OCI-LY1 (cell line): ENCODE measurements around the gene PRRG4.

Experiments used
- H2AFZ ChIP-seq: fragments of 200-600 bp; sonication (generic), shearing (Covaris generic); 2 replicates; pipeline ENCODE4 v1.6.0; 2014; ENCODE audit warnings: antibody characterized with exemption, mild to moderate bottlenecking, low read length
- H3F3A ChIP-seq: fragments of 200-600 bp; sonication (generic), shearing (Covaris generic); 2 replicates; pipeline ENCODE4 v1.6.0; 2014; ENCODE audit warnings: mild to moderate bottlenecking, antibody characterized with exemption, low read length, moderate library complexity; ENCODE audit not compliant: insufficient read depth
- H3K27ac ChIP-seq: fragments of 200-600 bp; sonication (generic); 2 replicates; pipeline ENCODE4 v1.5.1; 2014; ENCODE audit warnings: low read length, mixed run types, mild to moderate bottlenecking, low read depth; ENCODE audit not compliant: poor library complexity, severe bottlenecking
- H3K27me3 ChIP-seq: fragments of 200-600 bp; sonication (generic); 2 replicates; pipeline ENCODE4 v1.6.0; 2014; ENCODE audit warnings: antibody characterized with exemption, mild to moderate bottlenecking, low read length, moderate library complexity; ENCODE audit not compliant: insufficient read depth
- H3K36me3 ChIP-seq: fragments of 200-600 bp; sonication (generic); 2 replicates; pipeline ENCODE4 v1.6.1; 2014; ENCODE audit warnings: mild to moderate bottlenecking, antibody characterized with exemption, low read length, moderate library complexity, mixed read lengths; ENCODE audit not compliant: insufficient read depth
- H3K4me1 ChIP-seq: fragments of 200-600 bp; sonication (generic); 2 replicates; pipeline ENCODE4 v1.5.1; 2014; ENCODE audit warnings: mild to moderate bottlenecking, low read length, moderate library complexity; ENCODE audit not compliant: insufficient read depth, severe bottlenecking
- H3K4me2 ChIP-seq: fragments of 200-600 bp; sonication (generic), shearing (Covaris generic); 2 replicates; pipeline ENCODE4 v1.6.1; 2014; ENCODE audit warnings: low read length
- H3K4me3 ChIP-seq: fragments of 200-600 bp; sonication (generic); 2 replicates; pipeline ENCODE4 v1.5.1; 2014; ENCODE audit warnings: low read length, low read depth, mild to moderate bottlenecking, mixed read lengths; ENCODE audit not compliant: poor library complexity, severe bottlenecking
- H3K79me2 ChIP-seq: fragments of 200-600 bp; shearing (Covaris generic); 2 replicates; pipeline ENCODE4 v1.6.1; 2016; ENCODE audit warnings: mixed run types, low read length, mixed read lengths; ENCODE audit not compliant: insufficient read depth
- H3K9ac ChIP-seq: fragments of 200-600 bp; sonication (generic), shearing (Covaris generic); 2 replicates; pipeline ENCODE4 v1.6.1; 2014; ENCODE audit warnings: mild to moderate bottlenecking, low read length, mixed read lengths
- H3K9me2 ChIP-seq: fragments of 200-600 bp; sonication (generic), shearing (Covaris generic); 2 replicates; pipeline ENCODE4 v1.6.1; 2014; ENCODE audit warnings: low read depth, mild to moderate bottlenecking, low read length, mixed read lengths
- H3K9me3 ChIP-seq: fragments of 200-600 bp; shearing (Covaris generic); 2 replicates; pipeline ENCODE4 v1.6.1; 2014; ENCODE audit warnings: low read length, mixed read lengths
- H4K20me1 ChIP-seq: fragments of 200-600 bp; sonication (generic), shearing (Covaris generic); 2 replicates; pipeline ENCODE4 v1.6.0; 2016; ENCODE audit warnings: mild to moderate bottlenecking, low read length; ENCODE audit not compliant: insufficient read depth
- CTCF ChIP-seq: fragments of 200-600 bp; sonication (generic), shearing (Covaris generic); IDR thresholded peaks from 2 replicates; pipeline ENCODE4 v1.5.1; 2017; ENCODE audit warnings: mild to moderate bottlenecking, antibody characterized with exemption, low read length, moderate library complexity, mixed read lengths
- EZH2 ChIP-seq: fragments of 200-600 bp; sonication (generic), shearing (Covaris generic); IDR thresholded peaks from 2 replicates; pipeline ENCODE4 v1.8.0; 2017; ENCODE audit warnings: borderline replicate concordance, mixed run types, mild to moderate bottlenecking, antibody characterized with exemption, low read length, moderate library complexity, mixed read lengths

PRRG4 gene

GRCh38 chr11:32809313-32809712 lies 20.4 kb upstream of the PRRG4 start:
- Histone ChIP-seq H3K9me3 (no peaks in the 10 kb centered on the region), H3K79me2 (no peaks in the 10 kb centered on the region), H4K20me1 (no peaks in the 10 kb centered on the region), H3K9ac (no peak overlapping the region), H3F3A (no peaks in the 10 kb centered on the region), H3K9me2 (no peaks in the 10 kb centered on the region), H3K4me1 (no peaks in the 10 kb centered on the region), H3K36me3 (no peaks in the 10 kb centered on the region), H3K4me3 (no peak overlapping the region), H3K27me3 (0 out of 2 replicates have a peak, but pooled peaks cover 5% of the 10 kb centered on the region), H2AFZ (no peak overlapping the region), H3K27ac (no peak overlapping the region), H3K4me2 (no peak overlapping the region)
- TF ChIP-seq CTCF (peak; percentile 88), EZH2 (no peak)

DNA sequence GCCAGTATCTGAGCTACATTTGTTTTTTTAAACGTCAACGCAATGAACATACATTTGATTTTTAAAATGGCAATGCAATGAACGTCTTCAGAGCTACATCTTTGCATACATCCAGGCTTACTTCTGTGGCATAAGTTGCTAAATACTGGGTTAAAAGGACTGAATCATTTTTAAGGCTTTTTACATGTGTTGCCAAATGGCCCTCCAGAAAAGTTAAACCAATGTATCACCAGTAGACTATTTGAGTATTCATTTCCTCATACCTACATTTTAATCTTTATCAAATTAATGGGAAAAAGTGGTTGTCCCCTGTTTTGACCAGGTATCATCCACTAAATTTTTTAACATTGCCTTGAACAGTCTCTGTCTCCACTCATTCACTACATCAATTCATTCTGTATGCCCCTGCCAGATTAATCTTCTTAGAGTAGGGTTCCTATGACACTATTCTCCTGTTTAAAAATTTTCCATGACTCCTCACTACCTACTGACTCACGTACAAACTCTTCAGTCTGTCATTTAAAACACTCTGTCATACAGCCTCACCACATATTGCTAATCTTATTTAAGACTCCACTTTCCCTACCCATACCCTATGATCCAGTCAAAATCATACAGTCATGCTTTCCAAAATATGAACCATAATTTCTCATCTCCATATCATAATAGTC lies 12.4 kb upstream of the PRRG4 start:
- TF ChIP-seq EZH2 (no peak), CTCF (no peak)
- Histone ChIP-seq H2AFZ (no peak overlapping the region), H3K9me2 (no peaks in the 10 kb centered on the region), H3K27ac (no peak overlapping the region), H3K9ac (no peak overlapping the region), H4K20me1 (no peaks in the 10 kb centered on the region), H3K27me3 (no peaks in the 10 kb centered on the region), H3K79me2 (no peaks in the 10 kb centered on the region), H3F3A (no peaks in the 10 kb centered on the region), H3K36me3 (no peaks in the 10 kb centered on the region), H3K9me3 (no peaks in the 10 kb centered on the region), H3K4me1 (no peaks in the 10 kb centered on the region), H3K4me2 (no peak overlapping the region), H3K4me3 (no peak overlapping the region)

DNA sequence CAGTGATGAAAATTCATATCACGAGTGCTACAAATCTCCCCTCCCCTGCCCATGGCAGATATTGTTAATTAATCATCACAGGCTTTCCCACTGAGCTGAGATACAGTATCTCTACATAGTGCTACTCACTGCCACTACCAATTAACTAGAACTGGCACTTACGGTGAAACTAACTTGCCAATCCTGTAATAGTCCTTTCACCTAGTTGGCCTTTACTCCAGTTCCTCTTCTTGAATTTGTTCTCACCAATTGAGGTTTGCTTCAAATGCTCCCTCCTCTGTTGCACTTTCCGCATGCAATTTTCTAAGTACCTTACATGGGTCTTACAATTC lies 11.9 kb upstream of the PRRG4 start:
- Histone ChIP-seq H3K27ac (no peak overlapping the region), H3K9me2 (no peaks in the 10 kb centered on the region), H3F3A (no peaks in the 10 kb centered on the region), H3K9me3 (no peaks in the 10 kb centered on the region), H3K4me1 (no peaks in the 10 kb centered on the region), H2AFZ (no peak overlapping the region), H3K4me3 (no peak overlapping the region), H4K20me1 (no peaks in the 10 kb centered on the region), H3K9ac (no peak overlapping the region), H3K27me3 (no peaks in the 10 kb centered on the region), H3K79me2 (no peaks in the 10 kb centered on the region), H3K4me2 (no peak overlapping the region), H3K36me3 (no peaks in the 10 kb centered on the region)
- no peak for TF ChIP-seq EZH2
- TF ChIP-seq CTCF = no peak
